Panc1 (cell line): Measurements from ENCODE around the gene FIGN. TPM values are rescaled to one million over a fixed set of nuclear protein-coding genes. Genes with fewer than 3 reads are reported as not detected.

Source experiments
- ATAC-seq: fragments of 200-7000 bp; cut with Tn5 transposase; 2 replicates; pipeline ENCODE4 v1.9.1; 2020; ENCODE audit warnings: mild to moderate bottlenecking, moderate library complexity
- BruUV-seq: library from RNA; stranded (reverse); fragments of 400-500 nt; replicated peaks from 2 replicates; lab custom pipeline; 2021; lab: Mats Ljungman, UMichigan
- CTCF ChIA-PET: fragments of 300-600 bp; sonication (Branson Sonifier 250); formaldehyde crosslinking; loops from one replicate; lab custom pipeline; 2022; ENCODE audit warnings: antibody characterized with exemption; lab: Charles Lee
- POLR2A ChIA-PET: fragments of 300-600 bp; sonication (Branson Sonifier 250); formaldehyde crosslinking; loops from one replicate; lab custom pipeline; 2022; ENCODE audit warnings: antibody characterized with exemption; lab: Charles Lee
- DNase-seq: peaks from one replicate; pipeline ENCODE4 v3.0.0-alpha.2; 2010; ENCODE audit warnings: low read depth, low spot score
- H3K27ac ChIP-seq: 2 replicates; pipeline ENCODE4 v1.5.1; 2011; ENCODE audit warnings: mild to moderate bottlenecking, low read length, inconsistent platforms
- H3K27me3 ChIP-seq: fragments of 200-500 bp; sonication (Bioruptor generic); 2 replicates; pipeline ENCODE4 v1.6.0; 2014; ENCODE audit warnings: low read length, inconsistent platforms; ENCODE audit not compliant: control insufficient read depth, insufficient read depth
- H3K36me3 ChIP-seq: fragments of 200-500 bp; sonication (Bioruptor generic); 2 replicates; pipeline ENCODE4 v1.5.1; 2014; ENCODE audit warnings: inconsistent platforms, mild to moderate bottlenecking, low read length, moderate library complexity; ENCODE audit not compliant: control insufficient read depth, insufficient read depth
- H3K4me1 ChIP-seq: 2 replicates; pipeline ENCODE4 v1.5.1; 2011; ENCODE audit warnings: inconsistent platforms, mild to moderate bottlenecking, low read length, moderate library complexity; ENCODE audit not compliant: control insufficient read depth, insufficient read depth
- H3K4me3 ChIP-seq, 2 experiments: 2 replicates each; pipeline ENCODE4 v1.5.1; 2011 to 2012; ENCODE audit warnings: low read depth in 2 of 2, low read length in 2 of 2, mild to moderate bottlenecking in 2 of 2, inconsistent platforms in 1 of 2, moderate library complexity in 1 of 2
- H3K9me3 ChIP-seq: fragments of 200-500 bp; sonication (Bioruptor generic); 2 replicates; pipeline ENCODE4 v1.5.1; 2014; ENCODE audit warnings: low read depth, mild to moderate bottlenecking, inconsistent platforms, low read length, moderate library complexity; ENCODE audit not compliant: control insufficient read depth, insufficient read depth
- POLR2AphosphoS5 ChIP-seq: IDR thresholded peaks from 2 replicates; pipeline ENCODE4 v1.6.1; 2012; ENCODE audit warnings: mild to moderate bottlenecking, low read depth, low read length, moderate library complexity
- SIN3A ChIP-seq: IDR thresholded peaks from 2 replicates; pipeline ENCODE4 v1.6.1; 2012; ENCODE audit warnings: low read depth, mild to moderate bottlenecking, low read length, moderate library complexity, borderline replicate concordance; ENCODE audit not compliant: insufficient read depth
- TCF7L2 ChIP-seq: IDR thresholded peaks from 2 replicates; pipeline ENCODE4 v1.6.1; 2011; ENCODE audit warnings: mild to moderate bottlenecking, low read depth, low read length, inconsistent platforms
- in situ Hi-C: cut with HindIII; loops from 2 replicates; pipeline ENCODE4 v1.10.0; 2016; ENCODE audit warnings: low sequenced_read_pairs, low pct_unique_long_range_greater_than_20kb
- intact Hi-C: fragments of 100-400 bp; cut with micrococcal nuclease; formaldehyde crosslinking; loops from one replicate; pipeline ENCODE4 v1.10.0; 2022; ENCODE audit not compliant: unreplicated experiment
- total RNA-seq: library from RNA; stranded (reverse); gene quantifications from one replicate; pipeline ENCODE4 v1.2.1, GENCODE V29; 2021; ENCODE audit not compliant: unreplicated experiment
- TF ChIP-seq, protein P1 (sequence below): fragments of 450-650 bp; IDR thresholded peaks from 2 replicates; pipeline ENCODE4 v1.5.1; 2017; ENCODE audit warnings: mild to moderate bottlenecking
- TF ChIP-seq, protein P2 (sequence below), 2 experiments: IDR thresholded peaks; 2 replicates each; pipeline ENCODE4 v1.6.1; 2011 to 2012; ENCODE audit warnings: low read depth in 2 of 2, control low read depth in 1 of 2, low read length in 1 of 2, mild to moderate bottlenecking in 1 of 2, moderate library complexity in 1 of 2; ENCODE audit not compliant: insufficient read depth in 1 of 2

Gene FIGN
- total RNA-seq, 1 experiment from 2014 or later: 19.5 TPM

DNA sequence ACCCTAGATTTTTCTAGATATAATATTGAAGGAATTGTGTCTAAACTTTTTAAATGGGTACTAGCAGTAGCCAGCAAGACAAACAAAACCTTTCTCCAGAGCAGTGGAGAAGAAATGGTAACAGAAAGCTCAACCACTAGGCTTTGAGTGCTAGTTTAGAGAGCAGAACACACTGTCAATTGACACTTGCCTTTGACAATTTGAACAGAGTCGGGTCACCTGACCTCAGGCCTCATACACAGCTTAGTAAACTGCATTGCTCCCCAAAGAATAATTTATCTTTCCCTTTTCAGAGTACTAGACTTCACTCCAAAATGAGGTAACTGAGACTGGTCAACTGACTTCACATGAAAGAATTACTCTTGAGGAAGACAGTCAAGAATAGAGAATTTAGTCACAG is 48.6 kb downstream of the FIGN start:
- no peaks in the 10 kb centered on the region for H3K36me3 ChIP-seq
- no peak for ATAC-seq
- BruUV-seq: no TSS peak
- no peaks in the 10 kb centered on the region for H3K9me3 ChIP-seq
- no peaks in the 10 kb centered on the region for H3K27me3 ChIP-seq
- TF ChIP-seq POLR2AphosphoS5: no peak
- no peak for TF ChIP-seq SIN3A
- TF ChIP-seq TCF7L2: no peak
- TF ChIP-seq, protein P1, sequence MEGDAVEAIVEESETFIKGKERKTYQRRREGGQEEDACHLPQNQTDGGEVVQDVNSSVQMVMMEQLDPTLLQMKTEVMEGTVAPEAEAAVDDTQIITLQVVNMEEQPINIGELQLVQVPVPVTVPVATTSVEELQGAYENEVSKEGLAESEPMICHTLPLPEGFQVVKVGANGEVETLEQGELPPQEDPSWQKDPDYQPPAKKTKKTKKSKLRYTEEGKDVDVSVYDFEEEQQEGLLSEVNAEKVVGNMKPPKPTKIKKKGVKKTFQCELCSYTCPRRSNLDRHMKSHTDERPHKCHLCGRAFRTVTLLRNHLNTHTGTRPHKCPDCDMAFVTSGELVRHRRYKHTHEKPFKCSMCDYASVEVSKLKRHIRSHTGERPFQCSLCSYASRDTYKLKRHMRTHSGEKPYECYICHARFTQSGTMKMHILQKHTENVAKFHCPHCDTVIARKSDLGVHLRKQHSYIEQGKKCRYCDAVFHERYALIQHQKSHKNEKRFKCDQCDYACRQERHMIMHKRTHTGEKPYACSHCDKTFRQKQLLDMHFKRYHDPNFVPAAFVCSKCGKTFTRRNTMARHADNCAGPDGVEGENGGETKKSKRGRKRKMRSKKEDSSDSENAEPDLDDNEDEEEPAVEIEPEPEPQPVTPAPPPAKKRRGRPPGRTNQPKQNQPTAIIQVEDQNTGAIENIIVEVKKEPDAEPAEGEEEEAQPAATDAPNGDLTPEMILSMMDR: no peak
- H3K27ac ChIP-seq: 0 out of 2 replicates have a peak overlapping the region, but pooled peaks have one; percentile 3
- H3K4me1 ChIP-seq: peaks cover 11% of the 10 kb centered on the region
- intact Hi-C loops (no loop called here), in situ Hi-C loops (no loop called here)
- H3K4me3 ChIP-seq: no peak overlapping the region
- ChIA-PET POLR2A (no interaction called here), CTCF (no interaction called here)
- no peak for DNase-seq

DNA sequence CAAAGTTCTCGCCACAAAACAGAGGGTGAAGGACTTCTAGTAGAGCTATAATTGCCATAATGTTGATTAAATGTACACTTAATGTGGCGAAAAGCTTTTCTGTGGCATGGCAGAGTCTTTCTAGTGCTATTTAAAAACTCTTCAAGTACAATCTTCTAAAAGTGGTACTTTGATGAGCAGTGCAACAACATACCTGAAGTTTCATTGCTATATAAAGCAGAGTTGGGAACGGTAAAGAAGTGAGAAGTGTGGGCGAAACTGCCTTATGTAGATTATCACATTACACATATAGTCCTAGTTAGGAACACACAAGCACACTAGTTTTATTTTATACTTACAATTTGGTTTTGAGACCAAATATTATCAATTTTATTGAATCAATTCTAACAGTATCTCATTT is 49.5 kb downstream of the FIGN start:
- ChIA-PET POLR2A (no interaction called here), CTCF (interaction anchor here (0.7 kb wide), 1 partner anchor 1726 kb away, joined by 3 read pairs; no protein-coding TSS in a partner anchor)
- peaks cover 13% of the 10 kb centered on the region for H3K4me1 ChIP-seq
- no peak overlapping the region for H3K4me3 ChIP-seq
- no TSS peak for BruUV-seq
- no peak for ATAC-seq
- H3K36me3 ChIP-seq: no peaks in the 10 kb centered on the region; the same call in 1 of the 2 replicates
- no peak overlapping the region for H3K27ac ChIP-seq
- H3K27me3 ChIP-seq: no peaks in the 10 kb centered on the region
- in situ Hi-C loops: no loop called here
- TF ChIP-seq POLR2AphosphoS5: no peak
- TF ChIP-seq, protein P1: no peak
- TF ChIP-seq TCF7L2: no peak
- TF ChIP-seq, protein P2, sequence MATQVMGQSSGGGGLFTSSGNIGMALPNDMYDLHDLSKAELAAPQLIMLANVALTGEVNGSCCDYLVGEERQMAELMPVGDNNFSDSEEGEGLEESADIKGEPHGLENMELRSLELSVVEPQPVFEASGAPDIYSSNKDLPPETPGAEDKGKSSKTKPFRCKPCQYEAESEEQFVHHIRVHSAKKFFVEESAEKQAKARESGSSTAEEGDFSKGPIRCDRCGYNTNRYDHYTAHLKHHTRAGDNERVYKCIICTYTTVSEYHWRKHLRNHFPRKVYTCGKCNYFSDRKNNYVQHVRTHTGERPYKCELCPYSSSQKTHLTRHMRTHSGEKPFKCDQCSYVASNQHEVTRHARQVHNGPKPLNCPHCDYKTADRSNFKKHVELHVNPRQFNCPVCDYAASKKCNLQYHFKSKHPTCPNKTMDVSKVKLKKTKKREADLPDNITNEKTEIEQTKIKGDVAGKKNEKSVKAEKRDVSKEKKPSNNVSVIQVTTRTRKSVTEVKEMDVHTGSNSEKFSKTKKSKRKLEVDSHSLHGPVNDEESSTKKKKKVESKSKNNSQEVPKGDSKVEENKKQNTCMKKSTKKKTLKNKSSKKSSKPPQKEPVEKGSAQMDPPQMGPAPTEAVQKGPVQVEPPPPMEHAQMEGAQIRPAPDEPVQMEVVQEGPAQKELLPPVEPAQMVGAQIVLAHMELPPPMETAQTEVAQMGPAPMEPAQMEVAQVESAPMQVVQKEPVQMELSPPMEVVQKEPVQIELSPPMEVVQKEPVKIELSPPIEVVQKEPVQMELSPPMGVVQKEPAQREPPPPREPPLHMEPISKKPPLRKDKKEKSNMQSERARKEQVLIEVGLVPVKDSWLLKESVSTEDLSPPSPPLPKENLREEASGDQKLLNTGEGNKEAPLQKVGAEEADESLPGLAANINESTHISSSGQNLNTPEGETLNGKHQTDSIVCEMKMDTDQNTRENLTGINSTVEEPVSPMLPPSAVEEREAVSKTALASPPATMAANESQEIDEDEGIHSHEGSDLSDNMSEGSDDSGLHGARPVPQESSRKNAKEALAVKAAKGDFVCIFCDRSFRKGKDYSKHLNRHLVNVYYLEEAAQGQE (IDR thresholded peaks at IDR 0.05; ENCODE audit: insufficient read depth in 1 of 2, low read depth in 2 of 2, low read length in 1 of 2): no peak
- no peak for TF ChIP-seq SIN3A
- DNase-seq: no peak
- H3K9me3 ChIP-seq: no peaks in the 10 kb centered on the region
- intact Hi-C loops: loop anchor here (1.0 kb wide), 1 partner anchor 46 kb away; no protein-coding TSS in a partner anchor
